ENCODE results near the gene TBC1D22A.
A peak's percentile ranks its signal among the peaks of the same experiment; 100 is the strongest.

TBC1D22A gene

GRCh38 chr22:47074105-47074504 lies 311.7 kb downstream of the TBC1D22A start:
- no peak for TF ChIP-seq ESRRG (CRISPR knock-in tag; IDR thresholded peaks at IDR 0.05)
- no peak for TF ChIP-seq ISL1 (CRISPR knock-in tag; IDR thresholded peaks at IDR 0.05)
- TF ChIP-seq TOX (CRISPR knock-in tag; IDR thresholded peaks at IDR 0.05; ENCODE audit: borderline replicate concordance) = no peak
- no peak for TF ChIP-seq ZNF70 (CRISPR knock-in tag; IDR thresholded peaks at IDR 0.05)
- no peak for TF ChIP-seq BACH2 (CRISPR knock-in tag; IDR thresholded peaks at IDR 0.05; ENCODE audit: borderline replicate concordance)
- TF ChIP-seq SNAI2 (CRISPR knock-in tag; IDR thresholded peaks at IDR 0.05) = no peak
- no peak for TF ChIP-seq PATZ1 (CRISPR knock-in tag; IDR thresholded peaks at IDR 0.05; ENCODE audit: borderline replicate concordance)
- TF ChIP-seq, protein P1, sequence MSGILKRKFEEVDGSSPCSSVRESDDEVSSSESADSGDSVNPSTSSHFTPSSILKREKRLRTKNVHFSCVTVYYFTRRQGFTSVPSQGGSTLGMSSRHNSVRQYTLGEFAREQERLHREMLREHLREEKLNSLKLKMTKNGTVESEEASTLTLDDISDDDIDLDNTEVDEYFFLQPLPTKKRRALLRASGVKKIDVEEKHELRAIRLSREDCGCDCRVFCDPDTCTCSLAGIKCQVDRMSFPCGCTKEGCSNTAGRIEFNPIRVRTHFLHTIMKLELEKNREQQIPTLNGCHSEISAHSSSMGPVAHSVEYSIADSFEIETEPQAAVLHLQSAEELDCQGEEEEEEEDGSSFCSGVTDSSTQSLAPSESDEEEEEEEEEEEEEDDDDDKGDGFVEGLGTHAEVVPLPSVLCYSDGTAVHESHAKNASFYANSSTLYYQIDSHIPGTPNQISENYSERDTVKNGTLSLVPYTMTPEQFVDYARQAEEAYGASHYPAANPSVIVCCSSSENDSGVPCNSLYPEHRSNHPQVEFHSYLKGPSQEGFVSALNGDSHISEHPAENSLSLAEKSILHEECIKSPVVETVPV (CRISPR knock-in tag; IDR thresholded peaks at IDR 0.05) = no peak
- TF ChIP-seq, protein P2, sequence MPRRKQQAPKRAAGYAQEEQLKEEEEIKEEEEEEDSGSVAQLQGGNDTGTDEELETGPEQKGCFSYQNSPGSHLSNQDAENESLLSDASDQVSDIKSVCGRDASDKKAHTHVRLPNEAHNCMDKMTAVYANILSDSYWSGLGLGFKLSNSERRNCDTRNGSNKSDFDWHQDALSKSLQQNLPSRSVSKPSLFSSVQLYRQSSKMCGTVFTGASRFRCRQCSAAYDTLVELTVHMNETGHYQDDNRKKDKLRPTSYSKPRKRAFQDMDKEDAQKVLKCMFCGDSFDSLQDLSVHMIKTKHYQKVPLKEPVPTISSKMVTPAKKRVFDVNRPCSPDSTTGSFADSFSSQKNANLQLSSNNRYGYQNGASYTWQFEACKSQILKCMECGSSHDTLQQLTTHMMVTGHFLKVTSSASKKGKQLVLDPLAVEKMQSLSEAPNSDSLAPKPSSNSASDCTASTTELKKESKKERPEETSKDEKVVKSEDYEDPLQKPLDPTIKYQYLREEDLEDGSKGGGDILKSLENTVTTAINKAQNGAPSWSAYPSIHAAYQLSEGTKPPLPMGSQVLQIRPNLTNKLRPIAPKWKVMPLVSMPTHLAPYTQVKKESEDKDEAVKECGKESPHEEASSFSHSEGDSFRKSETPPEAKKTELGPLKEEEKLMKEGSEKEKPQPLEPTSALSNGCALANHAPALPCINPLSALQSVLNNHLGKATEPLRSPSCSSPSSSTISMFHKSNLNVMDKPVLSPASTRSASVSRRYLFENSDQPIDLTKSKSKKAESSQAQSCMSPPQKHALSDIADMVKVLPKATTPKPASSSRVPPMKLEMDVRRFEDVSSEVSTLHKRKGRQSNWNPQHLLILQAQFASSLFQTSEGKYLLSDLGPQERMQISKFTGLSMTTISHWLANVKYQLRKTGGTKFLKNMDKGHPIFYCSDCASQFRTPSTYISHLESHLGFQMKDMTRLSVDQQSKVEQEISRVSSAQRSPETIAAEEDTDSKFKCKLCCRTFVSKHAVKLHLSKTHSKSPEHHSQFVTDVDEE (CRISPR knock-in tag; IDR thresholded peaks at IDR 0.05) = no peak
- TF ChIP-seq ARNTL (CRISPR knock-in tag; IDR thresholded peaks at IDR 0.05; ENCODE audit: borderline replicate concordance, low read depth) = no peak
- TF ChIP-seq RARB (CRISPR knock-in tag; IDR thresholded peaks at IDR 0.05) = no peak
- ATAC-seq = no peak

GRCh38 chr22:47075568-47075967 lies 313.1 kb downstream of the TBC1D22A start:
- TF ChIP-seq ZNF565 (CRISPR knock-in tag; conservative IDR thresholded peaks at IDR 0.05; ENCODE audit: low read depth) (no peak), SNAI2 (CRISPR knock-in tag; IDR thresholded peaks at IDR 0.05) (no peak), ZNF8 (CRISPR knock-in tag; IDR thresholded peaks at IDR 0.05) (peak; percentile 10; the same call in 1 of the 2 replicates)
- TF ChIP-seq, protein P1 (CRISPR knock-in tag; IDR thresholded peaks at IDR 0.05) = no peak
- no peak for ATAC-seq

- ATAC-seq = no peak
- TF ChIP-seq PPARA (CRISPR knock-in tag; IDR thresholded peaks at IDR 0.05; ENCODE audit: borderline replicate concordance) (no peak), RARB (CRISPR knock-in tag; IDR thresholded peaks at IDR 0.05) (no peak), ISL1 (CRISPR knock-in tag; IDR thresholded peaks at IDR 0.05) (no peak), TCF4 (CRISPR knock-in tag; IDR thresholded peaks at IDR 0.05; ENCODE audit: borderline replicate concordance) (no peak), PATZ1 (CRISPR knock-in tag; IDR thresholded peaks at IDR 0.05; ENCODE audit: borderline replicate concordance) (no peak), GLIS3 (CRISPR knock-in tag; IDR thresholded peaks at IDR 0.05) (no peak), ZNF565 (CRISPR knock-in tag; conservative IDR thresholded peaks at IDR 0.05; ENCODE audit: low read depth) (no peak), SNAI2 (CRISPR knock-in tag; IDR thresholded peaks at IDR 0.05) (no peak), ZFP3 (CRISPR knock-in tag; IDR thresholded peaks at IDR 0.05) (no peak), ARNTL (CRISPR knock-in tag; IDR thresholded peaks at IDR 0.05; ENCODE audit: borderline replicate concordance, low read depth) (no peak), ZC3H10 (CRISPR knock-in tag; IDR thresholded peaks at IDR 0.05) (no peak), CSDC2 (CRISPR knock-in tag; IDR thresholded peaks at IDR 0.05) (no peak), POU6F1 (CRISPR knock-in tag; IDR thresholded peaks at IDR 0.05; ENCODE audit: borderline replicate concordance, low read depth) (no peak)
- TF ChIP-seq, protein P2 (CRISPR knock-in tag; IDR thresholded peaks at IDR 0.05) = no peak
- TF ChIP-seq, protein P1 (CRISPR knock-in tag; IDR thresholded peaks at IDR 0.05) = no peak
Observed at GRCh38 chr22:47076758-47077157, 314.3 kb downstream of the TBC1D22A start.
